ENCODE results near the gene GABRG3. TPM values are rescaled to one million over a fixed set of nuclear protein-coding genes. Genes with fewer than 3 reads are reported as not detected.

GABRG3 gene
- total RNA-seq, 1 donor from 2014 or later: 0.24 TPM

DNA sequence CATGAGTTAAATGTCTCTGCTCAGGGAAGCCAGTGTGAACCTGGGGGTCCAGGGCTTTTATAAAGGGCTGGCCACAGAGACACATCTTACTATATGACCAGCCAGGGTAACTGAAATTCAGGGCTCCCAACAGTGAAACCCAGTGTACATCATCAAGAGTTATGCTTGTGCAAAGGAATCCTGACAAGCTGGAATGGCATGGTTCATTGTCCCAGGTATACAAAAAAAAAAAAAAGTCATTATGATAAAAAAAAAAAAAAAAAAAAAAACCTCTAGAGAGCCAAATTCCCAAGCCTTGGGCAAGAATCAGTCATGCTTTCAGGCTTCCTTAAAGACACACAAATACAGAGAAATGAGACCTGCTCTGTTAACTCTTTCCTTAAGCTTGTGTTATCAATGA lies 452.0 kb downstream of the GABRG3 start:
- Mint-ChIP-seq H3K9me3 (ENCODE audit: low read depth) (no peaks in the 10 kb centered on the region), H3K27ac (no peak overlapping the region), H3K36me3 (ENCODE audit: insufficient read depth) (no peaks in the 10 kb centered on the region), H3K27me3 (peaks cover 2% of the 10 kb centered on the region), H3K4me3 (ENCODE audit: low read depth) (no peak overlapping the region), H3K4me1 (ENCODE audit: low read depth) (no peaks in the 10 kb centered on the region)
- no peak for DNase-seq (ENCODE audit: low spot score, unreplicated experiment)
- TF ChIP-seq, protein P1, sequence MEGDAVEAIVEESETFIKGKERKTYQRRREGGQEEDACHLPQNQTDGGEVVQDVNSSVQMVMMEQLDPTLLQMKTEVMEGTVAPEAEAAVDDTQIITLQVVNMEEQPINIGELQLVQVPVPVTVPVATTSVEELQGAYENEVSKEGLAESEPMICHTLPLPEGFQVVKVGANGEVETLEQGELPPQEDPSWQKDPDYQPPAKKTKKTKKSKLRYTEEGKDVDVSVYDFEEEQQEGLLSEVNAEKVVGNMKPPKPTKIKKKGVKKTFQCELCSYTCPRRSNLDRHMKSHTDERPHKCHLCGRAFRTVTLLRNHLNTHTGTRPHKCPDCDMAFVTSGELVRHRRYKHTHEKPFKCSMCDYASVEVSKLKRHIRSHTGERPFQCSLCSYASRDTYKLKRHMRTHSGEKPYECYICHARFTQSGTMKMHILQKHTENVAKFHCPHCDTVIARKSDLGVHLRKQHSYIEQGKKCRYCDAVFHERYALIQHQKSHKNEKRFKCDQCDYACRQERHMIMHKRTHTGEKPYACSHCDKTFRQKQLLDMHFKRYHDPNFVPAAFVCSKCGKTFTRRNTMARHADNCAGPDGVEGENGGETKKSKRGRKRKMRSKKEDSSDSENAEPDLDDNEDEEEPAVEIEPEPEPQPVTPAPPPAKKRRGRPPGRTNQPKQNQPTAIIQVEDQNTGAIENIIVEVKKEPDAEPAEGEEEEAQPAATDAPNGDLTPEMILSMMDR (IDR thresholded peaks at IDR 0.05; ENCODE audit: unreplicated experiment): no peak

DNA sequence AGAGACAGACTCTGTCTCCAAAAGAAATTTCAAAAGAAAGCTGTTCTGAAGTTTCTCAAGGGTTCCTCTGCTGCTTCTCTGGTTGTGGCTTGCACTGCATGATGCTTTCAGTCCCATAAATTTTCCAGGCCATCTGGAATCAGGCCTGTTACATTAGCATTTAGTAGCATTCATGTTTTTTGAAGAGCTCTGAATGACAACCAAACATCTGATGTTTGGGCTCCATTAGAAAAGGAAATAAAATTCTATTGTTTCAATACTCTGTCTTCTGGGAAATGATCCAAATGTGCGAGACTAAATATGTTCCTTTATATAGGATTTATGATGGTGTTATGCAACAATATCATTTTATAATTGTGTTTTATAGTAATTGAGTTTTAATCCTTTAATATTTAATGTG lies 455.8 kb downstream of the GABRG3 start:
- H3K27ac Mint-ChIP-seq: no peak overlapping the region
- no peaks in the 10 kb centered on the region for H3K36me3 Mint-ChIP-seq (ENCODE audit: insufficient read depth)
- H3K9me3 Mint-ChIP-seq (ENCODE audit: low read depth): peaks cover 9% of the 10 kb centered on the region
- H3K4me3 Mint-ChIP-seq (ENCODE audit: low read depth): no peak overlapping the region
- H3K27me3 Mint-ChIP-seq: no peaks in the 10 kb centered on the region
- H3K4me1 Mint-ChIP-seq (ENCODE audit: low read depth): no peaks in the 10 kb centered on the region
- DNase-seq (ENCODE audit: low spot score, unreplicated experiment): no peak
- TF ChIP-seq, protein P1 (IDR thresholded peaks at IDR 0.05; ENCODE audit: unreplicated experiment): no peak

DNA sequence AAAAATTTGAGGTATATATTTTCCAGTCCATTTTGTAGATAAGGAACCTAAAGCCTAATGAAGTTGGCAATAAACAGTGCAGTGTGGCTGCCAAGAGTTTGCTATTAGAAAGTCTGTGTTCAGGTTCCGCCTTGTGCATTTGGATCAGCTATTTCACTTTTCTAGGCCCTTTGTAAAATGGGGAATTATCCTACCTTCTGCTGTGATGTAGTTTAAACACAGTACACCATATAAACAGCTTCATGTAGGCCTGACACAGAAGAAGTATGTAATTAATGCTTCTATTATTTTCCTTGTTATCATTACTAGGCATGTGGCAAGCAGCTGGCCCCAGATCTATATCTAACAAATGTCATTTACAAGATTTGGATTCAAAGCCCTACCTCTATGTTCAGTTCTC lies 456.3 kb downstream of the GABRG3 start:
- H3K27me3 Mint-ChIP-seq: no peaks in the 10 kb centered on the region
- no peak overlapping the region for H3K27ac Mint-ChIP-seq
- TF ChIP-seq, protein P1 (IDR thresholded peaks at IDR 0.05; ENCODE audit: unreplicated experiment): no peak
- no peak overlapping the region for H3K4me3 Mint-ChIP-seq (ENCODE audit: low read depth)
- no peaks in the 10 kb centered on the region for H3K36me3 Mint-ChIP-seq (ENCODE audit: insufficient read depth)
- no peaks in the 10 kb centered on the region for H3K4me1 Mint-ChIP-seq (ENCODE audit: low read depth)
- no peak for DNase-seq (ENCODE audit: low spot score, unreplicated experiment)
- peaks cover 9% of the 10 kb centered on the region for H3K9me3 Mint-ChIP-seq (ENCODE audit: low read depth)

DNA sequence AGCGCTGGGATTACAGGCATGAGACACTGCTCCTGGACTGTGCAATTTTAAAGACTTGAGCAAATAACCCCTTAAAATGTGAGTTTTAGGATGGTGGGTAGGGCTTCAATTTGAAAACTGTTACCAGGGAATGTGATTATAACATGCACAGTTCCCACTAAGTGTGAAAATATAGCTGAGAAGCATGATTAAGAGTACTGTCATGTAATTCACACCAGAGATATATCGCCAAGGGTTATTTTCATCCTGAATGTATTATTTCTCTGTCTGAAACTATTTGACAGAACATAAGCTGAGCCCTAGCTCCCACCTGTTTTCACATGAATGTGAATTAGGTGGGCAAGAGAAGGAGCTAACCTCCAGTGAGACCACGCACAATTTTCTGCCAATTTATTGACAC lies 457.2 kb downstream of the GABRG3 start:
- no peak for DNase-seq (ENCODE audit: low spot score, unreplicated experiment)

DNA sequence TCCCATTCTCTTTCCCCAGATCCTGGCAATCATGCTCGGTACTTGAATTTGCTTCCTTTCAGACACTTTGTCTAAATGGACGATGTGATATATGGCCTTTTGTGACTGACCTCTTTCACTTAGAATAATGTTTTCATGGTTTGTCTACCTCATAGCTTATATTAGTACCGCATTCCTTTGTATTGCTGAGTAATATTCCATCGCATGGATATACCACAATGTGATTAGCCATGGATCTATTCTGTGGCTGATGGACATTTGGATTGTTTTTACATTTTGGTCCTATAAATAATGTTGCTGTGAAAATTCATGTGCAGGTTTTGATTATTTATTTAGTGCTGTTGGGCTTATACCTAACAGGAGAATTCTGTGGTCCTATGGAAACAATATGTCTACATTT lies 458.6 kb downstream of the GABRG3 start:
- Mint-ChIP-seq H3K4me3 (ENCODE audit: low read depth) (no peak overlapping the region), H3K4me1 (ENCODE audit: low read depth) (no peaks in the 10 kb centered on the region), H3K27me3 (no peaks in the 10 kb centered on the region), H3K27ac (no peak overlapping the region), H3K9me3 (ENCODE audit: low read depth) (peaks cover 13% of the 10 kb centered on the region), H3K36me3 (ENCODE audit: insufficient read depth) (no peaks in the 10 kb centered on the region)
- TF ChIP-seq, protein P1 (IDR thresholded peaks at IDR 0.05; ENCODE audit: unreplicated experiment): no peak
- DNase-seq (ENCODE audit: low spot score, unreplicated experiment): no peak

More for the DNA sequence above, 457.2 kb downstream of the GABRG3 start:
- no peak overlapping the region for H3K27ac Mint-ChIP-seq
- peaks cover 13% of the 10 kb centered on the region for H3K9me3 Mint-ChIP-seq (ENCODE audit: low read depth)
- no peak overlapping the region for H3K4me3 Mint-ChIP-seq (ENCODE audit: low read depth)
- no peaks in the 10 kb centered on the region for H3K27me3 Mint-ChIP-seq
- H3K4me1 Mint-ChIP-seq (ENCODE audit: low read depth): no peaks in the 10 kb centered on the region
- TF ChIP-seq, protein P1 (IDR thresholded peaks at IDR 0.05; ENCODE audit: unreplicated experiment): no peak
- no peaks in the 10 kb centered on the region for H3K36me3 Mint-ChIP-seq (ENCODE audit: insufficient read depth)
